Frontal cortex (tissue), 4 donors: ENCODE data around the gene FBXL3. TPM values are rescaled to one million over a fixed set of nuclear protein-coding genes. Genes with fewer than 3 reads are reported as not detected.

Experiments
- DNase-seq, 2 donors: peaks; one replicate each; pipeline ENCODE4 v3.0.0; 2012; ENCODE audit warnings: low spot score in 2 of 2
- FAIRE-seq: peaks from 2 replicates; lab custom pipeline; 2012; peaks lifted over from hg19 to GRCh38; lab: Jason Lieb, UNC
- total RNA-seq: library from RNA; depleted of rRNA; stranded (reverse); fragments of >200 nt; gene quantifications from one replicate; pipeline ENCODE4 v1.2.3, GENCODE V29; 2014
- donor health status: control.
- donor health status: control.
- donor health status: control.

FBXL3 gene
- total RNA-seq, 1 donor from 2014 or later = 114 TPM

GRCh38 chr13:76993021-76993420 lies 33.9 kb downstream of the FBXL3 start:
- no peak for DNase-seq
- FAIRE-seq = no peak

GRCh38 chr13:76992548-76993001 lies 34.4 kb downstream of the FBXL3 start:
- no peak for FAIRE-seq

DNA sequence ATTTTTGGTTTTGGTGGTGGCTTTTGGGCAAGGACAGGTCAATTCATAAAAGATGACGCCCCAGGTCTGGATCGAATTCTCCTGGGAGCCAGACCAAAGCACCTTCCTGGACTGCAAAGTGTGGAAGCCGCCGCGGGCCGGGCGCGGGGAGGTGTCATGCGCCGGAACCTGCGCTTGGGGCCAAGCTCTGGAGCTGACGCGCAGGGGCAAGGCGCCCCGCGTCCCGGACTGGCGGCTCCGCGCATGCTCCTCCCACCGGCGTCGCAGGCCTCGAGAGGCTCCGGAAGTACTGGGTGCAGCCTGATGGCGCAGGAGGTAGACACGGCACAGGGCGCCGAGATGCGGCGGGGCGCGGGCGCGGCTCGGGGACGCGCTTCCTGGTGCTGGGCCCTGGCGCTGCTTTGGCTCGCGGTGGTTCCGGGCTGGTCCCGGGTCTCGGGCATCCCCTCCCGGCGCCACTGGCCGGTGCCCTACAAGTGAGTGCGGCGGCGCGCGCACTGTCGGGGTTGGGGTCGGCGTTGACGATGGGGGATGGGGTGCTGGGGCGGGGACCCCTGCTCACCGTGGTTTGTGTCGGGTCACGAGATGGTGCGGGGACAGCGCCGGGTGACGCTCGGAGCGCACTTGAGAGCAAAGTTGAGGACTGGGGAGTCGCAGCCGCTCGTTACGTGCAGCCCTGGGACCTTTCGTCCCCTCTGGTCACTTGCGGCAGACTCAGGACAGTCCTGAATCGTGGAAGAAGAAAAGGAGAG lies 35.0 kb downstream of the FBXL3 start, which contains the start of gene CLN5:
Gene CLN5 (plus strand): TSS at position 286 of the 752 bp plus-strand sequence. CDS start 18 bp downstream, at position 304.
- FAIRE-seq = no peak
- DNase-seq = peak; percentile 88 to 89

More at GRCh38 chr13:76992548-76993001, 34.4 kb downstream of the FBXL3 start:
- no peak for DNase-seq

GRCh38 chr13:76991432-76991795 lies 35.5 kb downstream of the FBXL3 start:
- DNase-seq (peak in 1 of 2 donors; percentile 22), FAIRE-seq (no peak)

DNA sequence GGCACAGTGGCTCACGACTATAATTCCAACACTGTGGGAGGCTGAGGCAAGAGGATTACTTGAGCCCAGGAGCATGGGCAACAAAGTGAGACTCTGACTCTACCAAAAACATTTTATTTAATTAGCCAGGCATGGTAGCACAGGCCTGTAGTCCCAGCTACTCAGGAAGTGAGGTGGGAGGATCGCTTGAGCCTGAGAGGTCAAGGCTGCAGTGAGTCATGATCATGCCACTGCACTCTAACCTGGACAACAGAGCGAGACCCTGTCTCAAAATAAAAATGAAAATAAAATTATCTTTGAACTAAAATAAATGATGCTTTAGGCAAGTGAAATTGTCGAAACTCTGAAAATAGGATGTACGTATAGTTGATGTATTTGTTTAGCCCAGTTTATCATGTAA lies 43.3 kb downstream of the FBXL3 start:
- FAIRE-seq = no peak
- DNase-seq = no peak

DNA sequence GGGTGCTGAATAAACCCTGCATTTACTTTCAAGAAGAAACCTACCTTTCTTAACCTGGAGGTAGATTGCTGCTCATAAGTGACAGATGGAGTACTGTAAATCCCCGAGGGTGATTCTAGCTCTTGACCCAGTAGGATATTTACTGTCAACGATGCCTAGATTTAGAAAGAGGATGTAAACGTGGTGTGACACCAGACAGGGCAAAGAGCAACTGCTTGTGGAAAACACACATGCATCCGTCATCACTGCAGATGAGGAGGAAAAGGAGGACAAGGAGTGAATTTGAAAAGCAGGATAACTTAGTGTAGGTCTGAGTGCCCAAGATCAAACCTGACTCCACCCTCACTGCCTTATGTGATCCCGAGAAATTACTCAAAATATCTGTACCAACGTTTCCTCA lies 44.9 kb downstream of the FBXL3 start:
- FAIRE-seq (no peak), DNase-seq (no peak)

- DNase-seq = peak; percentile 69 to 89
- no peak for FAIRE-seq
Measured at GRCh38 chr13:76980075-76980718, 46.8 kb downstream of the FBXL3 start.

DNA sequence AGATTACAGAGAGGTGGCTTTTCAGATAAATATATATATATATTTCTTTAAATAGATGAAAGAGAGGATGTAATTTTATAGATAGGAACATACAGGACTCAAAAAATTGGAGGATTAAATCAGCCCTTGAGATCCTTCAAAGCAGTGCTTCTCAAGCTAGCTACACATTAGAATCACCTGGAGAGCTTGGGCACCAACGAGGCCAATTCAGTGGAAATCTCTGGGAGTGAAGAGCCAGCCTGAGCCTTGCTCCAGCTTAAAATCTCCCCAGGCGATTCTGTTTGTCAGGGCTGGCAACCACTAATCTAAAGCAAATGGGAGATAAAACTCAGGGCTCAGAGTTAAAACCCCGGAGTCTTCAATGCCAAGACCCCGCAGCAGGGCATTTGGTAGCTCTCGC lies 50.0 kb downstream of the FBXL3 start:
- FAIRE-seq = no peak
- no peak for DNase-seq

DNA sequence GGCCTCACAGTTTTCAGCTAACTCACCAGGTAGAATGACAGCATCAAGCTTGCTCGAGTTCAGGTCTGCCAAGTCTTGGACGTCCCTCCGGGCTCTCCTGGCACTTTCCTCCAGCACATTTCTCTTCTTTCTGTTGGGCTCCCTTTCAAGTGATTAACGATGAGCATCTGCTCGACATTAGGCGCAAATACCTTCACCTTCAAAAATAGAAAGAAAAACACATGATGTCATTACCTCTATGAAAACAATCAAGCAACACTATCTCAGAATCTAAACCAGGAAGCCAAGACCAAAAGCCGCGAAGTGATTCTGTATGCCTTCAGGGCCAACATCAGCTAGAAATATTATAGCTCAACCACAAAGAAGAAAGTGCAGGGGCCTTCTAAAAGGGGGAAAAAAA lies 50.5 kb downstream of the FBXL3 start:
- DNase-seq (no peak), FAIRE-seq (no peak)

GRCh38 chr13:76975863-76976262 lies 51.1 kb downstream of the FBXL3 start:
- DNase-seq = no peak
- FAIRE-seq = no peak

DNA sequence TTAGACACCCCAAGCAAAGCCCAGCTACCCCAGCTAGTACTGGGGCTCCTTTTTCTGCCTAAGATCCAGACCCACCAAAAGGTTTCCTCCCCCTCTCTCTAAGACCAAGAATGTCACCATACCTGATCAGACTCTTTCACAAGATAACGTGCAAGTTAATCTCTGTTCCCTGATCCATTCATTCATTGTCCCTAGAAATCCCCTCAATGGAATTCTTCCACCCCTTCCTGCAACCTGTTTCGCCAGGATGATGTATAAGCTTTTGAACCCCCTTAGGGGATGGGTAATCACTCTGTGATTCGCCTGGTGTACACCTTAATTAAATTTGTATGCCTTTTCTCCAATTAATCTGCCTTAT lies 52.4 kb downstream of the FBXL3 start:
- DNase-seq = no peak
- no peak for FAIRE-seq

DNA sequence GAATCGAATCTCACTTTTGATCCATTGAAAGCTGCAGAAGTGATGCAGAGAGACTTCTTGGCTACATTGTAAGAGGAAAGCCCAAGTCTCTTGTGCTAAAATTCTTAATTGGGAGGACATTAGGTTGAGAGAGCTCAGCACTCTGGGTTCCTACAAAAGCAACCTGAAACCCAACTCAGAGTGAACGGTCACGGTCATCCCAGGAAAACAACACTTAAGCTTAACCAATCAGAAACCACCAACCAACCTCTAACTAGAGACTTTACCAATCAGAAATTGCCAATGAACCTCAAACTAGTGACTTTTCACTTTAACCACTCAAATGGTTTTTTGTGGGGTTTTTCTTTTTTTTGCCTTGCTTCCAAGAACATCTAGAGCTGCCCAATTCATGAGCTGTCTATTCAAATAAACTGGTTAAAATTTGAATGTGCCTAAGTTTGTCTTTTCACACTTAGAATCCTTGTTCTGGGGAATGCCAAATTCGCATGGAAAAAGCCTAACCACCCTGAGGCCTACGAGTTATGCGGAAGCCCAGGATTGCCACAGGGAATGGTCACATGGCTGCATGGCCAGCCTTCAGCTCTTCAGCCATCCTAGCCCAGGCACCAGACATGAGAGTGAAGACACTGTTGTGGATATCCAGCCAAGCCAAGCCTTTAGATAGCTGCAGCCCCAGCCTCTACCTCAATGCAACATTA lies 52.9 kb downstream of the FBXL3 start:
- DNase-seq (no peak), FAIRE-seq (no peak)

- DNase-seq (no peak), FAIRE-seq (no peak)
Measured at GRCh38 chr13:76971851-76972829, 54.8 kb downstream of the FBXL3 start.

DNA sequence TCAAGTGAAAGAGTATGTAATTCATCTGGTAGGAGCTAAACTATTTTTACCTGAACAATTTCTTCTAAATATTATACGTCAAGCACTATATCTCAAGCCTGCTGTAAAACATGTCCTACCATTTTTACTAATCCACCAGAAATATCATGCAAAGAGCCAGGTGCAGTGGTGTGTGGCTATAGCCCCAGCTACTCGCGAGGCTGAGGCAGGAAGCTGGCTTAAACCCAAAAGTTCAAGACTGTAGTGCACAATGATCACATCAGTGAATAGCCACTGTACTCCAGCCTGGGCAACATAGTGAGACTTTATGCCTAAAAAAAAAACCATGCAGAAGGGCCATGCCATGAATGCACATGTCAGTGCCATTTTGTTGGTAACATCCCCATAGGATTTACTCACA lies 55.7 kb downstream of the FBXL3 start:
- FAIRE-seq (no peak), DNase-seq (no peak)

DNA sequence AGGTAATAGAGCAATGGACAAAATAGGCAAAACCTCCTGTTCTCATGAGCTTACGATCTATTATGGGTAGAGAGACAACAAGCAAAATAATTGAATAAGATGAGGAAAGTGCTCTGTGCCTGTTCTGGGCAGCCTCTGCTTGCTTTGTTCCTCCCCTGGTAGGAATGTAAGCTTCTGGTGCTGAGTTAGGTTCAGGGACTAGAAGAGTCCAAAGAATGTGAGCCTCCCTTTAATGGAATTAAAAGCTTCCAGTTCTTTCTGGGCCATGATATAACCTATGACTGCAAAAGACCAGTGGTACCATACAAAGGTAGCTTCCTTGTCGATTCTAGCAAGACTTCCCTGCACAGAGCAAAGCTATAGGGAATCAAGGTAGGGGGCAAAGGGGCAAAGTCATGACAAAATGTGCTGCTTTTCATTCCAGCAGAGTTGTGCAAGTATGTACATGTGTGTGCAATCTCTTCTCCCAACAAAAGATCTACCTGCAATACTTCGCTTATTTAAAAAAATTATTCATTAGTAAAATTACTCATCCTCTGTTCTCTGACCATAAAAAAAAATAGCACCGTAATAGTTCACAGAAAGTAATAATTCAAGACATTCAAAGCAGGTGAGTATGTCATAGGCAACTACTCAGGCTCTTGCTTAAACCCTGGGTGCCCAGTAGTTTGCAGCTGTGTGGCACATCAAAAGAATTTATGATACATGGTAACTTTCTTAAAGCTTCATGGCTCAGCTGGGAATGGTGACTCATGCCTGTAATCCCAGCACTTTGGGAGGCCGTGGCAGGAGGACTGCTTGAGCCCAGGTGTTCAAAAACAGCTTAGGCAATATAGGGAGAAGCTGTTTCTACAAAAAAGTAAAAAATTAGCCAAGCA lies 57.2 kb downstream of the FBXL3 start:
- FAIRE-seq (no peak), DNase-seq (no peak)

DNA sequence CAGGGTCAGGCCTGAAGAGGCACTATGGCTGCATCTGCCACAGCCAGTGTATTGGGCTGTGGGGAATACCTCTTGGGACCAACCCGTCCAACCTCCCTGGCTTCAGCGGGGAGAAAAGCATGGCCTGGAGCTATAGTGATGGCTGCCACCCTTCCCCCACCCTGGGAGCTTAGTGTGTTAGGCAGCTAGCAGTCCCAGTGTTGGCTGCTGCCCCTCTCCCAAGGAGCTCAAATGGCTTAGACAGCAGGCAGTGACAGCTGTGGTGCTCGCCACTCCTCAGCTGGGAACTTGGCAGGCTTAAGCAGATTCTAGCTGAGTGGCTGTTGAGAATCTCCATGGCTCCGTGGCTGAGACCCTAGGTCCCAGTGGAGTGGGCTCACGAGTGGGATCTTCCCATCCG lies 58.9 kb downstream of the FBXL3 start:
- no peak for FAIRE-seq
- DNase-seq = no peak

DNA sequence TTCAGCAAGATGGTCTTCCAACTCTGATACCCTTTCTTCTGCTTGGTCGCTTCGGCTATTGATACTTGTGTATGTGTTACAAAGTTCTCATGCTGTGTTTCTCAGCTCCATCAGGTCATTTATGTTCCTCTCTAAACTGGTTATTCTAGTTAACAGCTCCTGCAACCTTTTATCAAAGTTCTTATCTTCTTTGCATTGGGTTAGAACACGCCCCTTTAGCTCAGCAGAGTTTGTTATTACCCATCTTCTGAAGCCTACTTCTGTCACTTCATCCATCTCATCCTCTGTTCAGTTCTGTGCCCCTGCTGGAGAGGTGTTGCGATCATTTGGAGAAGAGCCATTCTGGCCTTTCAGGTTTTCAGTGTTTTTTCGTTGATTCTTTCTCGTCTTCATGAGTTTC lies 59.9 kb downstream of the FBXL3 start:
- no peak for FAIRE-seq
- no peak for DNase-seq

DNA sequence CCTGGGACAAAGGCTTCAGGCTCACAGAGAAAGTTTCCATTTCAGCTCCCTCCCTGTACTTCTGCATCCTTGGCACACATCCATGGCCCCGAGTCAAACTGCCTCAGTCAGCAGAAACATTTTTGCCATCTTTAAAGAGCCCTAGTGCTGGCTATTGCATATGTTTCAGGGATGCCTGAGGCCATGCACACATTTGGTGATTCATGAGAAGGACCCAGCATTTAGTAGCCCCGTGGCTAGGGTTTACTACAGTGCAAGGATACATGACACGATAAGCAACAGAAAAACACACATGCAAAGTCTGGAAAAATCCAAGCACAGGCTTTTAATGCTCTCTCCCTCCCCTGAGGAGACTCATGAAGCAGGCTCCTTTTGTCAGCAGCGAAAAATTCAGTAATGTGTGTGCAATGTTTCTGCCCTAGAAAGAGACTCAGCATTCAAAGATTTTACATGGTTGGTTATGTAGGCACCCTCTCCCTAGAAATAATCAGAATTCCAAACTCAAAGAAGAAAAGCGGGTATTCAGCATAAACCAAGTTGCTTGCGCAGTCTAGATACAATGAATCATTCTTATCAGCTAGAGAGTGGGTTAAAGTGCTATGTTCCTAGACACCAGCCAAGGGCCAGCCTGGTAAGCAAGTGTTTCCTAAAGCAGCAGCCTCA lies 61.1 kb downstream of the FBXL3 start:
- DNase-seq = peak in 1 of 2 donors; percentile 20
- FAIRE-seq = no peak
